ENCODE results near the gene BRWD1. TPM values are rescaled to one million over a fixed set of nuclear protein-coding genes. Genes with fewer than 3 reads are reported as not detected.

The BRWD1 gene
- total and polyA plus RNA-seq, 2 of the 8 experiments (the other 6 are each of a cell fraction or from before 2014, with no cell fraction given) = 9.3 to 45.2 TPM

- ChIA-PET POLR2A (ENCODE audit: partially characterized antibody) (interaction anchor here (0.7 to 5.2 kb wide), 18 partner anchors 8 to 104 kb away, joined by 3 to 80 read pairs (median 4); partner anchors contain the start of genes BRWD1 and LCA5L), CTCF (ENCODE audit: partially characterized antibody) (interaction anchor here (1.0 to 1.5 kb wide), 2 partner anchors 32 to 35 kb away, joined by 3 to 5 read pairs; partner anchors contain the start of gene BRWD1)
- H3K23me2 ChIP-seq (ENCODE audit: low read depth, low read length) = peaks cover 3% of the 10 kb centered on the region
- H3K4ac ChIP-seq (replicated peaks; ENCODE audit: insufficient read length, low read depth, low read length) = no peak overlapping the region
- TF ChIP-seq POLR2AphosphoS5 (IDR thresholded peaks at IDR 0.05; ENCODE audit: low read depth, low read length) (peak; percentile 36; the same call in 1 of the 2 replicates), MAFK (IDR thresholded peaks at IDR 0.05; ENCODE audit: low read depth, low read length) (no peak), SP1 (IDR thresholded peaks at IDR 0.05; ENCODE audit: low read depth, low read length) (no peak)
- H3K79me2 ChIP-seq (ENCODE audit: control insufficient read depth in 1 of 2, insufficient read depth in 2 of 2, low read length in 2 of 2) = peaks cover 10 to 35% of the 10 kb centered on the region in 2 experiments
- no peak overlapping the region for H3K56ac ChIP-seq (replicated peaks; ENCODE audit: insufficient read length, low read depth, low read length)
- no peak overlapping the region for H4K5ac ChIP-seq (ENCODE audit: insufficient read length, low read depth, low read length)
- WGBS, 2 experiments (ENCODE audit: extremely low coverage in 1 of 2, insufficient coverage in 1 of 2, insufficient read length in 1 of 2, insufficient replicate concordance in 2 of 2, low coverage in 1 of 2, low lambda C conversion rate in 2 of 2, missing lambda C conversion rate in 1 of 2) = 97% methylated on average over 6 of the region's 6 CpGs; no CpG with 5 or more reads in 1 of the 2 experiments
- no peak overlapping the region for H2BK5ac ChIP-seq (ENCODE audit: low read depth, low read length)
- peaks cover 8 to 14% of the 10 kb centered on the region in 2 experiments for H4K20me1 ChIP-seq (replicated peaks in 1 of 2; ENCODE audit: control insufficient read depth in 1 of 2, insufficient read depth in 2 of 2, low read length in 2 of 2)
- H3K4me3 ChIP-seq (ENCODE audit: extremely low read depth in 1 of 4, insufficient read depth in 2 of 4, low read depth in 3 of 4, low read length in 4 of 4) = peak overlapping the region in 1 of 4 experiments; percentile 100; a peak in 2 of 8 replicates
- H3K14ac ChIP-seq (ENCODE audit: insufficient read length) = no peak overlapping the region
- H3K27me3 ChIP-seq (replicated peaks in 1 of 4; ENCODE audit: control insufficient read depth in 3 of 4, extremely low read depth in 1 of 4, insufficient read depth in 3 of 4, low read length in 3 of 4) = no peaks in the 10 kb centered on the region
- H3K79me1 ChIP-seq (ENCODE audit: low read depth, low read length) = no peaks in the 10 kb centered on the region; the same call in 1 of the 2 replicates
- no peak overlapping the region for H2AFZ ChIP-seq (ENCODE audit: low read length)
- H4K91ac ChIP-seq (replicated peaks; ENCODE audit: insufficient read length, low read length) = no peak overlapping the region
- H3K23ac ChIP-seq (ENCODE audit: insufficient read length) = no peak overlapping the region
- H2BK15ac ChIP-seq (ENCODE audit: low read length) = no peak overlapping the region
- H2BK12ac ChIP-seq (ENCODE audit: low read depth, low read length) = no peak overlapping the region
- H3K9ac ChIP-seq (replicated peaks in 1 of 4; ENCODE audit: extremely low read depth in 1 of 4, low read depth in 3 of 4, low read length in 3 of 4) = peak overlapping the region in 2 of 4 experiments; percentile 6 to 10; a peak in 2 of 7 replicates
- DNase-seq (ENCODE audit: low read depth in 1 of 2, low spot score in 2 of 2) (no peak), FAIRE-seq (no peak)
- H3K36me3 ChIP-seq (ENCODE audit: control insufficient read depth in 2 of 4, insufficient read depth in 4 of 4, low read length in 3 of 4) = peaks cover 20 to 69% (median 39%) of the 10 kb centered on the region in 4 experiments
- H3K18ac ChIP-seq (ENCODE audit: extremely low read depth, low read length) = no peak overlapping the region
- peak overlapping the region; percentile 50 to 79 for H3K4me2 ChIP-seq (ENCODE audit: insufficient read depth in 1 of 2, low read depth in 2 of 2, low read length in 2 of 2)
- no peak overlapping the region for H2BK20ac ChIP-seq (ENCODE audit: low read length)
- no peak overlapping the region for H2AK5ac ChIP-seq (ENCODE audit: low read depth, low read length)
- H3K9me3 ChIP-seq (ENCODE audit: insufficient read depth in 2 of 2, low read depth in 1 of 2, low read length in 1 of 2) = no peaks in the 10 kb centered on the region
- H3K4me1 ChIP-seq (replicated peaks in 1 of 4; ENCODE audit: control insufficient read depth in 3 of 4, insufficient read depth in 4 of 4, low read length in 3 of 4) = peaks cover 3 to 10% (median 5%) of the 10 kb centered on the region in 4 experiments; a peak in 6 of 7 replicates
- no peak overlapping the region for H3K27ac ChIP-seq (ENCODE audit: low read depth, low read length)
- no peak overlapping the region for H4K8ac ChIP-seq (ENCODE audit: extremely low read depth, insufficient read depth, low read length)
- no peak overlapping the region for H2BK120ac ChIP-seq (replicated peaks; ENCODE audit: low read depth, low read length)
These were observed 32.0 kb upstream of the BRWD1 start for GRCh38 chr21:39345440-39345839.

Data from H1 (cell line).